B cell (primary cell): Measurements from ENCODE around the gene MROH7.

Source experiments
- EZH2 ChIP-seq: IDR thresholded peaks from 2 replicates; pipeline ENCODE4 v1.6.1; 2012; ENCODE audit warnings: borderline replicate concordance, low read depth, mild to moderate bottlenecking, moderate library complexity, low read length; ENCODE audit not compliant: insufficient read depth, poor library complexity, severe bottlenecking
- TF ChIP-seq, protein P1 (sequence below): fragments of 200-600 bp; IDR thresholded peaks from one replicate; pipeline ENCODE4 v1.8.0; 2022; ENCODE audit warnings: antibody characterized with exemption, mild to moderate bottlenecking

DNA sequence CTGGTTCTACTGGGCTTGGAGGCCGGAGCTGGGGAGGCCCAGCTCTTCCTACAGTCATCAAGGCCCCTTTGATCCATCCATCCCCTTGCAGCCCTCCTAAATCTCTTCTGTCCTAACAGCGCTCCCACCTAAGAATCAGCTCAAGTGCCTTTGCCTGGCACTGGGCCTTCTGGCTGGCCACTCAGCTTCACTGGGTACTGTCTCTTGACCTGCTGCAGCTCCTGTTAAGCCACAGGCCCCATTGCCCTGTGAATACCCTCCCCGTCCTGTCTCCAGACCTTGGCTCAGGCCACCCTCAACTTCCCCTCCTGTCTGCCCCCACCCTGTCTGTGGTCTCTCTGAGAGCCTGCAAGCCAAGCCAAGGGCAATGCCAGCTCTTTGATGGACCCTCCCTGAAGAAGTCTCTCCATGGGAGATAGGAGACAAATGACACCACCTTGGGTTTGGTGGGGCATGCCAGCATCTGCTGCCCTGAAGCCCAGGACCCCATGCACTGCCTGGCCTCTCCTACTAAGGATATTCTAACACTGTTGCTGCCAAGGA, 45.6 kb upstream of the MROH7 start:
- TF ChIP-seq, protein P1, sequence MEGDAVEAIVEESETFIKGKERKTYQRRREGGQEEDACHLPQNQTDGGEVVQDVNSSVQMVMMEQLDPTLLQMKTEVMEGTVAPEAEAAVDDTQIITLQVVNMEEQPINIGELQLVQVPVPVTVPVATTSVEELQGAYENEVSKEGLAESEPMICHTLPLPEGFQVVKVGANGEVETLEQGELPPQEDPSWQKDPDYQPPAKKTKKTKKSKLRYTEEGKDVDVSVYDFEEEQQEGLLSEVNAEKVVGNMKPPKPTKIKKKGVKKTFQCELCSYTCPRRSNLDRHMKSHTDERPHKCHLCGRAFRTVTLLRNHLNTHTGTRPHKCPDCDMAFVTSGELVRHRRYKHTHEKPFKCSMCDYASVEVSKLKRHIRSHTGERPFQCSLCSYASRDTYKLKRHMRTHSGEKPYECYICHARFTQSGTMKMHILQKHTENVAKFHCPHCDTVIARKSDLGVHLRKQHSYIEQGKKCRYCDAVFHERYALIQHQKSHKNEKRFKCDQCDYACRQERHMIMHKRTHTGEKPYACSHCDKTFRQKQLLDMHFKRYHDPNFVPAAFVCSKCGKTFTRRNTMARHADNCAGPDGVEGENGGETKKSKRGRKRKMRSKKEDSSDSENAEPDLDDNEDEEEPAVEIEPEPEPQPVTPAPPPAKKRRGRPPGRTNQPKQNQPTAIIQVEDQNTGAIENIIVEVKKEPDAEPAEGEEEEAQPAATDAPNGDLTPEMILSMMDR = no peak
- no peak for TF ChIP-seq EZH2
